ENCODE data around the gene FTSJ3. TPM values are rescaled to one million over a fixed set of nuclear protein-coding genes. Genes with fewer than 3 reads are reported as not detected.
A peak's percentile ranks its signal among the peaks of the same experiment; 100 is the strongest.

The FTSJ3 gene
- total and polyA plus RNA-seq, 2 of the 13 experiments (the other 11 are each of a cell fraction or from before 2014, with no cell fraction given): 26.0 to 64.2 TPM

- TF ChIP-seq, protein P1, sequence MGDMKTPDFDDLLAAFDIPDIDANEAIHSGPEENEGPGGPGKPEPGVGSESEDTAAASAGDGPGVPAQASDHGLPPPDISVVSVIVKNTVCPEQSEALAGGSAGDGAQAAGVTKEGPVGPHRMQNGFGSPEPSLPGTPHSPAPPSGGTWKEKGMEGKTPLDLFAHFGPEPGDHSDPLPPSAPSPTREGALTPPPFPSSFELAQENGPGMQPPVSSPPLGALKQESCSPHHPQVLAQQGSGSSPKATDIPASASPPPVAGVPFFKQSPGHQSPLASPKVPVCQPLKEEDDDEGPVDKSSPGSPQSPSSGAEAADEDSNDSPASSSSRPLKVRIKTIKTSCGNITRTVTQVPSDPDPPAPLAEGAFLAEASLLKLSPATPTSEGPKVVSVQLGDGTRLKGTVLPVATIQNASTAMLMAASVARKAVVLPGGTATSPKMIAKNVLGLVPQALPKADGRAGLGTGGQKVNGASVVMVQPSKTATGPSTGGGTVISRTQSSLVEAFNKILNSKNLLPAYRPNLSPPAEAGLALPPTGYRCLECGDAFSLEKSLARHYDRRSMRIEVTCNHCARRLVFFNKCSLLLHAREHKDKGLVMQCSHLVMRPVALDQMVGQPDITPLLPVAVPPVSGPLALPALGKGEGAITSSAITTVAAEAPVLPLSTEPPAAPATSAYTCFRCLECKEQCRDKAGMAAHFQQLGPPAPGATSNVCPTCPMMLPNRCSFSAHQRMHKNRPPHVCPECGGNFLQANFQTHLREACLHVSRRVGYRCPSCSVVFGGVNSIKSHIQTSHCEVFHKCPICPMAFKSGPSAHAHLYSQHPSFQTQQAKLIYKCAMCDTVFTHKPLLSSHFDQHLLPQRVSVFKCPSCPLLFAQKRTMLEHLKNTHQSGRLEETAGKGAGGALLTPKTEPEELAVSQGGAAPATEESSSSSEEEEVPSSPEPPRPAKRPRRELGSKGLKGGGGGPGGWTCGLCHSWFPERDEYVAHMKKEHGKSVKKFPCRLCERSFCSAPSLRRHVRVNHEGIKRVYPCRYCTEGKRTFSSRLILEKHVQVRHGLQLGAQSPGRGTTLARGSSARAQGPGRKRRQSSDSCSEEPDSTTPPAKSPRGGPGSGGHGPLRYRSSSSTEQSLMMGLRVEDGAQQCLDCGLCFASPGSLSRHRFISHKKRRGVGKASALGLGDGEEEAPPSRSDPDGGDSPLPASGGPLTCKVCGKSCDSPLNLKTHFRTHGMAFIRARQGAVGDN (CRISPR knock-in tag; IDR thresholded peaks at IDR 0.05): peak; percentile 93
- TF ChIP-seq RXRA (CRISPR knock-in tag; IDR thresholded peaks at IDR 0.05) (peak; percentile 86), WIZ (CRISPR knock-in tag; IDR thresholded peaks at IDR 0.05) (peak; percentile 82; the same call in 1 of the 2 replicates), PHF8 (CRISPR knock-in tag; IDR thresholded peaks at IDR 0.05) (peak; percentile 97), ZNF263 (CRISPR knock-in tag; IDR thresholded peaks at IDR 0.05) (peak; percentile 60), ZNF235 (CRISPR knock-in tag; IDR thresholded peaks at IDR 0.05; ENCODE audit: borderline replicate concordance) (peak; percentile 84), SNRNP70 (IDR thresholded peaks at IDR 0.05; ENCODE audit: low read depth, low read length) (no peak), ZNF564 (CRISPR knock-in tag; IDR thresholded peaks at IDR 0.05) (peak; percentile 33; the same call in 1 of the 2 replicates), KDM5B (CRISPR knock-in tag; IDR thresholded peaks at IDR 0.05; ENCODE audit: borderline replicate concordance) (peak; percentile 98), TEAD3 (CRISPR knock-in tag; optimal IDR thresholded peaks at IDR 0.05; ENCODE audit: borderline replicate concordance) (peak; percentile 87), ARNT (IDR thresholded peaks at IDR 0.05) (no peak), PHB2 (IDR thresholded peaks at IDR 0.05; ENCODE audit: partially characterized antibody) (no peak), SP5 (CRISPR knock-in tag; IDR thresholded peaks at IDR 0.05; ENCODE audit: borderline replicate concordance, low read depth) (peak; percentile 23; the same call in 1 of the 2 replicates), SRSF4 (IDR thresholded peaks at IDR 0.05; ENCODE audit: low read depth, low read length, poor library complexity, severe bottlenecking) (no peak), RAD51 (IDR thresholded peaks at IDR 0.05; ENCODE audit: borderline replicate concordance) (no peak), ZNF143 (CRISPR knock-in tag; IDR thresholded peaks at IDR 0.05) (peak; percentile 33), KLF6 (CRISPR knock-in tag; IDR thresholded peaks at IDR 0.05) (peak; percentile 74), ATF5 (CRISPR knock-in tag; IDR thresholded peaks at IDR 0.05; ENCODE audit: low read depth) (peak; percentile 98; the same call in 1 of the 2 replicates), PHF21A (CRISPR knock-in tag; IDR thresholded peaks at IDR 0.05) (peak; percentile 78), ZUFSP (CRISPR knock-in tag; IDR thresholded peaks at IDR 0.05; ENCODE audit: borderline replicate concordance) (no peak), ZNF350 (CRISPR knock-in tag; IDR thresholded peaks at IDR 0.05; ENCODE audit: borderline replicate concordance, low read depth) (peak; percentile 78)
- TF ChIP-seq, protein P2, sequence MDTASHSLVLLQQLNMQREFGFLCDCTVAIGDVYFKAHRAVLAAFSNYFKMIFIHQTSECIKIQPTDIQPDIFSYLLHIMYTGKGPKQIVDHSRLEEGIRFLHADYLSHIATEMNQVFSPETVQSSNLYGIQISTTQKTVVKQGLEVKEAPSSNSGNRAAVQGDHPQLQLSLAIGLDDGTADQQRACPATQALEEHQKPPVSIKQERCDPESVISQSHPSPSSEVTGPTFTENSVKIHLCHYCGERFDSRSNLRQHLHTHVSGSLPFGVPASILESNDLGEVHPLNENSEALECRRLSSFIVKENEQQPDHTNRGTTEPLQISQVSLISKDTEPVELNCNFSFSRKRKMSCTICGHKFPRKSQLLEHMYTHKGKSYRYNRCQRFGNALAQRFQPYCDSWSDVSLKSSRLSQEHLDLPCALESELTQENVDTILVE (CRISPR knock-in tag; IDR thresholded peaks at IDR 0.05): peak; percentile 86
These were observed at the start of gene FTSJ3, which contains the start of gene PSMC5 (continued) for GRCh38 chr17:63827002-63827800.

Measured in HepG2 (cell line).